ENCODE data around the gene KRTDAP. TPM values are rescaled to one million over a fixed set of nuclear protein-coding genes. Genes with fewer than 3 reads are reported as not detected.
"Not testable (repeated sequence)": the region's sequence is repeated elsewhere in the genome, so short reads cannot be mapped to it uniquely, and the experiment has no call there.

The KRTDAP gene
- total and polyA plus RNA-seq, 4 experiments from 2014 or later = not detected

GRCh38 chr19:35471075-35471474 is 19.2 kb downstream of the KRTDAP start:
- H3K4me3 ChIP-seq (ENCODE audit: low read length in 2 of 2); H3K4me1 Mint-ChIP-seq; POLR2A ChIA-PET (ENCODE audit: partially characterized antibody); H3K27ac Mint-ChIP-seq; H3K4me3 Mint-ChIP-seq; H3K27me3 ChIP-seq (ENCODE audit: insufficient read depth, low read length); H3K36me3 ChIP-seq (ENCODE audit: insufficient read depth, low read length); H3K9me3 ChIP-seq (ENCODE audit: control insufficient read depth in 1 of 2, low read length in 2 of 2); H3K27ac ChIP-seq (ENCODE audit: low read depth, low read length); H3K27me3 Mint-ChIP-seq; H3K4me1 ChIP-seq (ENCODE audit: insufficient read depth, low read length); DNase-seq; H3K36me3 Mint-ChIP-seq; intact Hi-C loops (cut with micrococcal nuclease); H3K9me3 Mint-ChIP-seq: not testable (repeated sequence)
- CTCF ChIA-PET (ENCODE audit: partially characterized antibody) = interaction anchor here (2.6 to 6.2 kb wide), 2 partner anchors 24 to 118 kb away, joined by 7 to 97 read pairs; no protein-coding TSS in a partner anchor

- Mint-ChIP-seq H3K27me3 (peaks cover 0 to 1% of the 10 kb centered on the region in 2 donors), H3K4me3 (no peak overlapping the region), H3K36me3 (no peaks in the 10 kb centered on the region), H3K4me1 (peaks cover 4 to 6% (median 5%) of the 10 kb centered on the region in 4 donors), H3K9me3 (peaks cover 0 to 1% (median 0%) of the 10 kb centered on the region in 8 donors), H3K27ac (no peak overlapping the region)
- no peak for DNase-seq
- ChIA-PET POLR2A (ENCODE audit: partially characterized antibody) (interaction anchor here (0.7 to 2.9 kb wide), 3 partner anchors 10 to 327 kb away, joined by 3 to 20 read pairs (median 3); partner anchors contain the start of gene FXYD7), CTCF (ENCODE audit: partially characterized antibody) (interaction anchor here (0.9 to 6.2 kb wide), 7 partner anchors 10 to 119 kb away, joined by 3 to 97 read pairs (median 7); partner anchors contain the start of gene FFAR3)
- H3K27ac ChIP-seq (ENCODE audit: low read depth, low read length) = no peak overlapping the region
- intact Hi-C loops (cut with micrococcal nuclease) = no loop called here
- peaks cover 6% of the 10 kb centered on the region for H3K4me1 ChIP-seq (ENCODE audit: insufficient read depth, low read length)
- H3K9me3 ChIP-seq (ENCODE audit: control insufficient read depth in 1 of 2, low read length in 2 of 2) = no peaks in the 10 kb centered on the region
- H3K4me3 ChIP-seq (ENCODE audit: low read length in 2 of 2) = no peak overlapping the region
- H3K36me3 ChIP-seq (ENCODE audit: insufficient read depth, low read length) = no peaks in the 10 kb centered on the region
- H3K27me3 ChIP-seq (ENCODE audit: insufficient read depth, low read length) = no peaks in the 10 kb centered on the region
Observed at GRCh38 chr19:35470128-35470527, 20.1 kb downstream of the KRTDAP start.

GRCh38 chr19:35468637-35469036 is 21.6 kb downstream of the KRTDAP start:
- peak overlapping the region in 1 of 7 donors; percentile 47 for H3K27ac Mint-ChIP-seq
- no peaks in the 10 kb centered on the region for H3K27me3 ChIP-seq (ENCODE audit: insufficient read depth, low read length)
- peaks cover 0 to 1% of the 10 kb centered on the region in 2 donors for H3K27me3 Mint-ChIP-seq
- intact Hi-C loops (cut with micrococcal nuclease) = loop anchor here (1.0 to 10.0 kb wide), 4 partner anchors 116 to 254 kb away; partner anchors contain the start of gene LSR
- H3K4me1 Mint-ChIP-seq = peaks cover 7 to 17% (median 16%) of the 10 kb centered on the region in 4 donors
- H3K4me1 ChIP-seq (ENCODE audit: insufficient read depth, low read length) = peaks cover 12% of the 10 kb centered on the region
- no peaks in the 10 kb centered on the region for H3K36me3 Mint-ChIP-seq
- H3K27ac ChIP-seq (ENCODE audit: low read depth, low read length) = no peak overlapping the region
- no peaks in the 10 kb centered on the region for H3K36me3 ChIP-seq (ENCODE audit: insufficient read depth, low read length)
- ChIA-PET CTCF (ENCODE audit: partially characterized antibody) (interaction anchor here (0.6 to 6.2 kb wide), 18 partner anchors 10 to 402 kb away, joined by 3 to 97 read pairs (median 4); partner anchors contain the start of gene FFAR3), POLR2A (ENCODE audit: partially characterized antibody) (interaction anchor here (0.6 to 2.9 kb wide), 2 partner anchors 116 to 426 kb away, joined by 3 to 20 read pairs; no protein-coding TSS in a partner anchor)
- no peak overlapping the region for H3K4me3 ChIP-seq (ENCODE audit: low read length in 2 of 2)
- no peak overlapping the region for H3K4me3 Mint-ChIP-seq
- DNase-seq = peak; percentile 64 to 73 (median 71)
- no peaks in the 10 kb centered on the region for H3K9me3 Mint-ChIP-seq
- no peaks in the 10 kb centered on the region for H3K9me3 ChIP-seq (ENCODE audit: control insufficient read depth in 1 of 2, low read length in 2 of 2)

GRCh38 chr19:35466259-35466658 is 24.0 kb downstream of the KRTDAP start:
- H3K36me3 Mint-ChIP-seq = no peaks in the 10 kb centered on the region
- intact Hi-C loops (cut with micrococcal nuclease) = loop anchor here (10.0 kb wide), 1 partner anchor 251 kb away; no protein-coding TSS in a partner anchor

GRCh38 chr19:35462956-35463355 is 27.3 kb downstream of the KRTDAP start:
- H3K27ac ChIP-seq (ENCODE audit: low read depth, low read length) = peak overlapping the region; percentile 29
- peaks cover 27 to 63% (median 46%) of the 10 kb centered on the region in 4 donors for H3K4me1 Mint-ChIP-seq

More at GRCh38 chr19:35466259-35466658, 24.0 kb downstream of the KRTDAP start:
- H3K4me3 ChIP-seq (ENCODE audit: low read length in 2 of 2) = no peak overlapping the region
- no peaks in the 10 kb centered on the region for H3K27me3 ChIP-seq (ENCODE audit: insufficient read depth, low read length)
- Mint-ChIP-seq H3K4me1 (peaks cover 17 to 36% (median 30%) of the 10 kb centered on the region in 4 donors), H3K27me3 (peaks cover 0 to 1% of the 10 kb centered on the region in 2 donors), H3K27ac (peak overlapping the region in 1 of 7 donors; percentile 20), H3K9me3 (no peaks in the 10 kb centered on the region), H3K4me3 (no peak overlapping the region)
- H3K4me1 ChIP-seq (ENCODE audit: insufficient read depth, low read length) = peaks cover 34% of the 10 kb centered on the region
- no peaks in the 10 kb centered on the region for H3K9me3 ChIP-seq (ENCODE audit: control insufficient read depth in 1 of 2, low read length in 2 of 2)
- no peak for DNase-seq
- CTCF ChIA-PET (ENCODE audit: partially characterized antibody) = interaction anchor here (0.7 to 6.2 kb wide), 3 partner anchors 29 to 113 kb away, joined by 3 to 97 read pairs (median 5); partner anchors contain the start of gene FFAR3
- no peak overlapping the region for H3K27ac ChIP-seq (ENCODE audit: low read depth, low read length)
- H3K36me3 ChIP-seq (ENCODE audit: insufficient read depth, low read length) = no peaks in the 10 kb centered on the region
- POLR2A ChIA-PET (ENCODE audit: partially characterized antibody) = no interaction called here

GRCh38 chr19:35462476-35462953 is 27.7 kb downstream of the KRTDAP start:
- Histone ChIP-seq H3K27ac (ENCODE audit: low read depth, low read length) (peak overlapping the region; percentile 62), H3K9me3 (ENCODE audit: control insufficient read depth in 1 of 2, low read length in 2 of 2) (no peaks in the 10 kb centered on the region), H3K4me3 (ENCODE audit: low read length in 2 of 2) (peak overlapping the region in 1 of 2 donors; percentile 17), H3K4me1 (ENCODE audit: insufficient read depth, low read length) (peaks cover 54% of the 10 kb centered on the region), H3K27me3 (ENCODE audit: insufficient read depth, low read length) (no peaks in the 10 kb centered on the region), H3K36me3 (ENCODE audit: insufficient read depth, low read length) (no peaks in the 10 kb centered on the region)
- Mint-ChIP-seq H3K9me3 (no peaks in the 10 kb centered on the region), H3K27me3 (peaks cover 0 to 1% of the 10 kb centered on the region in 2 donors), H3K36me3 (no peaks in the 10 kb centered on the region), H3K4me1 (peaks cover 25 to 68% (median 48%) of the 10 kb centered on the region in 4 donors), H3K27ac (peak overlapping the region; percentile 78 to 100 (median 97)), H3K4me3 (peak overlapping the region; percentile 42 to 91 (median 75))
- ChIA-PET POLR2A (ENCODE audit: partially characterized antibody) (interaction anchor here (0.6 to 2.1 kb wide), 24 partner anchors 9 to 417 kb away, joined by 3 to 16 read pairs (median 4); partner anchors contain the start of genes COX6B1, FFAR1 and FFAR3), CTCF (ENCODE audit: partially characterized antibody) (interaction anchor here (0.6 to 5.5 kb wide), 7 partner anchors 9 to 395 kb away, joined by 3 to 60 read pairs (median 5); no protein-coding TSS in a partner anchor)
- intact Hi-C loops (cut with micrococcal nuclease) = loop anchor here (10.0 kb wide), 1 partner anchor 248 kb away; no protein-coding TSS in a partner anchor
- DNase-seq = peak; percentile 84 to 90 (median 87)

More at GRCh38 chr19:35462956-35463355, 27.3 kb downstream of the KRTDAP start:
- DNase-seq; H3K9me3 Mint-ChIP-seq; H3K36me3 Mint-ChIP-seq; H3K9me3 ChIP-seq (ENCODE audit: control insufficient read depth in 1 of 2, low read length in 2 of 2); H3K27me3 ChIP-seq (ENCODE audit: insufficient read depth, low read length); H3K27me3 Mint-ChIP-seq; H3K4me3 ChIP-seq (ENCODE audit: low read length in 2 of 2); H3K36me3 ChIP-seq (ENCODE audit: insufficient read depth, low read length): not testable (repeated sequence)
- intact Hi-C loops (cut with micrococcal nuclease) = loop anchor here (10.0 kb wide), 1 partner anchor 248 kb away; no protein-coding TSS in a partner anchor
- peaks cover 52% of the 10 kb centered on the region for H3K4me1 ChIP-seq (ENCODE audit: insufficient read depth, low read length)
- peak overlapping the region in 7 of 8 donors; percentile 68 to 91 (median 76) for H3K4me3 Mint-ChIP-seq
- peak overlapping the region; percentile 78 to 100 (median 97) for H3K27ac Mint-ChIP-seq
- ChIA-PET CTCF (ENCODE audit: partially characterized antibody) (interaction anchor here (0.6 to 5.5 kb wide), 8 partner anchors 9 to 396 kb away, joined by 3 to 60 read pairs (median 4); no protein-coding TSS in a partner anchor), POLR2A (ENCODE audit: partially characterized antibody) (interaction anchor here (0.6 to 2.1 kb wide), 24 partner anchors 9 to 417 kb away, joined by 3 to 16 read pairs (median 4); partner anchors contain the start of genes COX6B1, FFAR1 and FFAR3)

GRCh38 chr19:35461788-35462187 is 28.5 kb downstream of the KRTDAP start:
- not testable (repeated sequence) for H3K36me3 ChIP-seq (ENCODE audit: insufficient read depth, low read length); H3K4me3 Mint-ChIP-seq; H3K27me3 Mint-ChIP-seq; H3K9me3 ChIP-seq (ENCODE audit: control insufficient read depth in 1 of 2, low read length in 2 of 2); H3K27me3 ChIP-seq (ENCODE audit: insufficient read depth, low read length); DNase-seq; H3K36me3 Mint-ChIP-seq; H3K9me3 Mint-ChIP-seq; H3K27ac ChIP-seq (ENCODE audit: low read depth, low read length); H3K4me3 ChIP-seq (ENCODE audit: low read length in 2 of 2)
- CTCF ChIA-PET (ENCODE audit: partially characterized antibody) = interaction anchor here (1.2 to 5.5 kb wide), 4 partner anchors 9 to 107 kb away, joined by 3 to 60 read pairs (median 10); no protein-coding TSS in a partner anchor
- POLR2A ChIA-PET (ENCODE audit: partially characterized antibody) = interaction anchor here (0.8 to 1.7 kb wide), 10 partner anchors 13 to 250 kb away, joined by 3 to 14 read pairs (median 4); partner anchors contain the start of gene FFAR3
- Mint-ChIP-seq H3K4me1 (peaks cover 30 to 74% (median 54%) of the 10 kb centered on the region in 4 donors), H3K27ac (peak overlapping the region in 2 of 7 donors; percentile 78 to 100)
- intact Hi-C loops (cut with micrococcal nuclease) = loop anchor here (10.0 kb wide), 1 partner anchor 247 kb away; no protein-coding TSS in a partner anchor
- peaks cover 58% of the 10 kb centered on the region for H3K4me1 ChIP-seq (ENCODE audit: insufficient read depth, low read length)

All from CD4-positive, alpha-beta memory T cell (primary cell).